AG04450 (cell line): ENCODE measurements around the gene HPCAL1. TPM values are rescaled to one million over a fixed set of nuclear protein-coding genes. Genes with fewer than 3 reads are reported as not detected.

Source experiments
- CTCF ChIA-PET: fragments of 300-600, 350-600 bp; formaldehyde crosslinking; extraction: SDS; loops from one replicate; lab custom pipeline; 2022; ENCODE audit warnings: antibody characterized with exemption, inconsistent platforms; lab: Charles Lee
- POLR2A ChIA-PET: fragments of 350-600 bp; formaldehyde crosslinking; extraction: SDS; loops from one replicate; lab custom pipeline; 2021; ENCODE audit warnings: antibody characterized with exemption, inconsistent platforms; lab: Yijun Ruan, JAX
- DNase-seq: peaks from one replicate; pipeline ENCODE4 v3.0.0-alpha.2; 2011; ENCODE audit warnings: low read depth, low spot score
- H3K27ac ChIP-seq: one replicate; pipeline ENCODE4 v1.5.1; 2012; ENCODE audit warnings: low read depth, low read length, control low read depth
- H3K27me3 ChIP-seq: one replicate; pipeline ENCODE4 v1.6.0; 2012; ENCODE audit warnings: low read length; ENCODE audit not compliant: control insufficient read depth, insufficient read depth
- H3K4me3 ChIP-seq: 2 replicates; pipeline ENCODE4 v1.5.1; 2011; ENCODE audit warnings: mild to moderate bottlenecking, low read depth, low read length, control low read depth
- H3K9me3 ChIP-seq: 2 replicates; pipeline ENCODE4 v1.5.1; 2012; ENCODE audit warnings: low read length; ENCODE audit not compliant: control insufficient read depth, insufficient read depth
- CTCF ChIP-seq: IDR thresholded peaks from 2 replicates; pipeline ENCODE4 v1.5.1; 2011; ENCODE audit warnings: low read depth, low read length, control low read depth, inconsistent platforms
- polyA plus RNA-seq: library from polyadenylated mRNA; depleted of rRNA; stranded (reverse); fragments of >200 nt; gene quantifications from 2 replicates; pipeline ENCODE4 v1.2.3, GENCODE V29; 2011

The HPCAL1 gene
- polyA plus RNA-seq, 1 experiment, result 14.4 TPM

- POLR2A ChIA-PET, result no interaction called here
- Histone ChIP-seq H3K9me3 (peaks cover 2% of the 10 kb centered on the region; the same call in 1 of the 2 replicates), H3K27ac (no peak overlapping the region), H3K27me3 (no peaks in the 10 kb centered on the region), H3K4me3 (no peak overlapping the region)
- no peak for TF ChIP-seq CTCF
- CTCF ChIA-PET, result interaction anchor here (1.2 kb wide), 1 partner anchor 39 kb away, joined by 3 read pairs; no protein-coding TSS in a partner anchor
- no peak for DNase-seq
Measured at GRCh38 chr2:10395893-10396292, 93.2 kb downstream of the HPCAL1 start.

GRCh38 chr2:10396464-10396863, 93.8 kb downstream of the HPCAL1 start:
- Histone ChIP-seq H3K9me3 (peaks cover 2% of the 10 kb centered on the region; the same call in 1 of the 2 replicates), H3K27ac (no peak overlapping the region), H3K27me3 (no peaks in the 10 kb centered on the region), H3K4me3 (no peak overlapping the region)
- CTCF ChIA-PET, result interaction anchor here (1.2 kb wide), 1 partner anchor 38 kb away, joined by 3 read pairs; no protein-coding TSS in a partner anchor
- DNase-seq, result no peak
- POLR2A ChIA-PET, result no interaction called here
- no peak for TF ChIP-seq CTCF

GRCh38 chr2:10397297-10397875, 94.7 kb downstream of the HPCAL1 start:
- POLR2A ChIA-PET, result no interaction called here
- Histone ChIP-seq H3K9me3 (peaks cover 2% of the 10 kb centered on the region; the same call in 1 of the 2 replicates), H3K4me3 (no peak overlapping the region), H3K27me3 (no peaks in the 10 kb centered on the region), H3K27ac (no peak overlapping the region)
- CTCF ChIA-PET, result interaction anchor here (1.1 kb wide), 1 partner anchor 11 kb away, joined by 3 read pairs; no protein-coding TSS in a partner anchor
- no peak for TF ChIP-seq CTCF
- DNase-seq, result no peak

- Histone ChIP-seq H3K27ac (no peak overlapping the region), H3K9me3 (peaks cover 2% of the 10 kb centered on the region; the same call in 1 of the 2 replicates), H3K4me3 (no peak overlapping the region), H3K27me3 (no peaks in the 10 kb centered on the region)
- ChIA-PET CTCF (interaction anchor here (1.1 to 1.4 kb wide), 2 partner anchors 11 kb away, joined by 3 to 4 read pairs; no protein-coding TSS in a partner anchor), POLR2A (no interaction called here)
- no peak for TF ChIP-seq CTCF
- no peak for DNase-seq
Measured at GRCh38 chr2:10397878-10398277, 95.2 kb downstream of the HPCAL1 start.

GRCh38 chr2:10398496-10398895, 95.8 kb downstream of the HPCAL1 start:
- ChIA-PET POLR2A (no interaction called here), CTCF (interaction anchor here (1.4 kb wide), 1 partner anchor 10 kb away, joined by 4 read pairs; no protein-coding TSS in a partner anchor)
- no peaks in the 10 kb centered on the region for H3K27me3 ChIP-seq
- H3K9me3 ChIP-seq, result peaks cover 2% of the 10 kb centered on the region; the same call in 1 of the 2 replicates
- no peak overlapping the region for H3K4me3 ChIP-seq
- no peak for DNase-seq
- no peak overlapping the region for H3K27ac ChIP-seq
- no peak for TF ChIP-seq CTCF
